Fibroblast of pulmonary artery (primary cell): Measurements from ENCODE around the gene RIN3.

Experiments used
- DNase-seq: peaks from one replicate; pipeline ENCODE4 v3.0.0-alpha.2; 2010; ENCODE audit warnings: low read depth
- H3K4me3 ChIP-seq: replicated peaks from 2 replicates; pipeline ENCODE4 v1.5.1; 2011; ENCODE audit warnings: low read depth, mild to moderate bottlenecking, control low read depth, low read length, moderate library complexity
- CTCF ChIP-seq: IDR thresholded peaks from 2 replicates; pipeline ENCODE4 v1.5.1; 2011; ENCODE audit warnings: mild to moderate bottlenecking, control low read depth, low read length, inconsistent platforms; ENCODE audit errors: missing control alignments

RIN3 gene

GRCh38 chr14:92649066-92649465, 135.5 kb downstream of the RIN3 start:
- H3K4me3 ChIP-seq = no peak overlapping the region
- no peak for TF ChIP-seq CTCF
- no peak for DNase-seq

GRCh38 chr14:92649934-92650545, 136.5 kb downstream of the RIN3 start:
- no peak overlapping the region for H3K4me3 ChIP-seq
- DNase-seq = peak; percentile 97
- TF ChIP-seq CTCF = no peak

- DNase-seq = no peak
- TF ChIP-seq CTCF = no peak
- no peak overlapping the region for H3K4me3 ChIP-seq
These were observed 137.1 kb downstream of the RIN3 start for GRCh38 chr14:92650581-92651105.

- no peak for DNase-seq
- TF ChIP-seq CTCF = no peak
- H3K4me3 ChIP-seq = no peak overlapping the region
These were observed 137.7 kb downstream of the RIN3 start for GRCh38 chr14:92651106-92651757.

GRCh38 chr14:92651758-92652406, 138.3 kb downstream of the RIN3 start:
- no peak for TF ChIP-seq CTCF
- DNase-seq = no peak
- H3K4me3 ChIP-seq = no peak overlapping the region

- no peak for DNase-seq
- H3K4me3 ChIP-seq = no peak overlapping the region
- no peak for TF ChIP-seq CTCF
These were observed 139.0 kb downstream of the RIN3 start for GRCh38 chr14:92652413-92653151.
